ENCODE measurements around the gene SELENOO.

The SELENOO gene

DNA sequence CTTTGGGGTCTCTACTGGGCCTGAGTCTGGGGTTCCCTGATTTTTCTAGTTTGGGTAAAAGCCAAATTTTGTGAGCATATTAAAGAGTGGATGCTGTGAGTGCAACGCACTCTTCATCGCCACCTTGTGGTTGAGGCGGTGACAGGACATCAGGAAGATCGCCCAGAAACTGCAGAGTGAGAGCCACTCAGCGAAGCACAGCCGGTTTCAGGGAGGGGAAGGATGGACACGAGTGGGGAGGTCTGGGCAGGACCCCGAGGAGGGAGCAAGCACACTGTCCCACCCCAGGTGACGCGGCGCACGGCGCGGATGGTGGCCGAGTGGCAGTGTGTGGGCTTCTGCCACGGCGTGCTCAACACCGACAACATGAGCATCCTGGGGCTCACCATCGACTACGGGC lies 9.1 kb downstream of the SELENOO start:
- H3K27me3 ChIP-seq (ENCODE audit: insufficient read depth, poor library complexity, severe bottlenecking) = no peaks in the 10 kb centered on the region
- no peak overlapping the region for H3K4me3 ChIP-seq (ENCODE audit: severe bottlenecking)
- H3K4me1 ChIP-seq (ENCODE audit: insufficient read depth, poor library complexity, severe bottlenecking) = no peaks in the 10 kb centered on the region
- peak; percentile 50; the same call in 1 of the 3 replicates for ATAC-seq (ENCODE audit: low read depth)
- no peak for DNase-seq (ENCODE audit: low spot score)
- H3K27ac ChIP-seq (ENCODE audit: poor library complexity, severe bottlenecking) = no peak overlapping the region
- TF ChIP-seq, protein P1, sequence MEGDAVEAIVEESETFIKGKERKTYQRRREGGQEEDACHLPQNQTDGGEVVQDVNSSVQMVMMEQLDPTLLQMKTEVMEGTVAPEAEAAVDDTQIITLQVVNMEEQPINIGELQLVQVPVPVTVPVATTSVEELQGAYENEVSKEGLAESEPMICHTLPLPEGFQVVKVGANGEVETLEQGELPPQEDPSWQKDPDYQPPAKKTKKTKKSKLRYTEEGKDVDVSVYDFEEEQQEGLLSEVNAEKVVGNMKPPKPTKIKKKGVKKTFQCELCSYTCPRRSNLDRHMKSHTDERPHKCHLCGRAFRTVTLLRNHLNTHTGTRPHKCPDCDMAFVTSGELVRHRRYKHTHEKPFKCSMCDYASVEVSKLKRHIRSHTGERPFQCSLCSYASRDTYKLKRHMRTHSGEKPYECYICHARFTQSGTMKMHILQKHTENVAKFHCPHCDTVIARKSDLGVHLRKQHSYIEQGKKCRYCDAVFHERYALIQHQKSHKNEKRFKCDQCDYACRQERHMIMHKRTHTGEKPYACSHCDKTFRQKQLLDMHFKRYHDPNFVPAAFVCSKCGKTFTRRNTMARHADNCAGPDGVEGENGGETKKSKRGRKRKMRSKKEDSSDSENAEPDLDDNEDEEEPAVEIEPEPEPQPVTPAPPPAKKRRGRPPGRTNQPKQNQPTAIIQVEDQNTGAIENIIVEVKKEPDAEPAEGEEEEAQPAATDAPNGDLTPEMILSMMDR (IDR thresholded peaks at IDR 0.05; ENCODE audit: poor library complexity, severe bottlenecking) = peak; percentile 86
- H3K36me3 ChIP-seq (ENCODE audit: low read depth) = peaks cover 74% of the 10 kb centered on the region
- no peaks in the 10 kb centered on the region for H3K9me3 ChIP-seq (ENCODE audit: severe bottlenecking)

DNA sequence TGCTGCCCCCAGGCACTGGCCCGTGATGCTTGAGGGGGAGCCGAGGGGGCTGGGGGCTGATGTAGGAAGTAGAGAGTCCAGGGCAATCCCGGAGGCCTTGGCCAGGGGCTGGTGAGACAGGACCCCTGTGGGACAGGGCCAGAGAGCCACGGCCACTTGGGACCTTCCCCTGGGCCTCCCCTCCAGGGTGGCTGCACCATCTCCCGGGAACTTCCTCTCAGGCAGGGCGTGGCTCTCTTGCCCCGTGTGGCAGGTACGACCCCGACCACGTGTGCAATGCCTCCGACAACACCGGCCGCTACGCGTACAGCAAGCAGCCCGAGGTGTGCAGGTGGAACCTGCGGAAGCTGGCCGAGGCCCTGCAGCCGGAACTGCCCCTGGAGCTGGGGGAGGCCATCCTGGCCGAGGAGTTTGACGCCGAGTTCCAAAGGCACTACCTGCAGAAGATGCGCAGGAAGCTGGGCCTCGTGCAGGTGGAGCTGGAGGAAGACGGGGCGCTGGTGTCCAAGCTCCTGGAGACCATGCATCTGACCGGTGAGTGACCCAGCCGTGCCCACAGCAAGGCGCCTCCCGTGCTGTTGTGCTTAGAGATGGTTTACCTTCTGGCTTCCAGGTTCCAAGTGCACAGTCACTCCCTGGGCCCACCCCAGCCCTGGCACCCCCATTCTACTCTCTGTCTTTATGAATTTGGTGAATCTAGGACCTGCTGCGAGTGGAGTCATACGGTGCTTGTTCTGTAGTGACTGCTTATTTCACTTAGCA lies 9.7 kb downstream of the SELENOO start:
- H3K4me3 ChIP-seq (ENCODE audit: severe bottlenecking) = no peak overlapping the region
- TF ChIP-seq, protein P1 (IDR thresholded peaks at IDR 0.05; ENCODE audit: poor library complexity, severe bottlenecking) = no peak
- no peaks in the 10 kb centered on the region for H3K4me1 ChIP-seq (ENCODE audit: insufficient read depth, poor library complexity, severe bottlenecking)
- H3K27me3 ChIP-seq (ENCODE audit: insufficient read depth, poor library complexity, severe bottlenecking) = no peaks in the 10 kb centered on the region
- H3K36me3 ChIP-seq (ENCODE audit: low read depth) = peaks cover 77% of the 10 kb centered on the region
- no peak for ATAC-seq (ENCODE audit: low read depth)
- DNase-seq (ENCODE audit: low spot score) = no peak
- no peak overlapping the region for H3K27ac ChIP-seq (ENCODE audit: poor library complexity, severe bottlenecking)
- no peaks in the 10 kb centered on the region for H3K9me3 ChIP-seq (ENCODE audit: severe bottlenecking)

DNA sequence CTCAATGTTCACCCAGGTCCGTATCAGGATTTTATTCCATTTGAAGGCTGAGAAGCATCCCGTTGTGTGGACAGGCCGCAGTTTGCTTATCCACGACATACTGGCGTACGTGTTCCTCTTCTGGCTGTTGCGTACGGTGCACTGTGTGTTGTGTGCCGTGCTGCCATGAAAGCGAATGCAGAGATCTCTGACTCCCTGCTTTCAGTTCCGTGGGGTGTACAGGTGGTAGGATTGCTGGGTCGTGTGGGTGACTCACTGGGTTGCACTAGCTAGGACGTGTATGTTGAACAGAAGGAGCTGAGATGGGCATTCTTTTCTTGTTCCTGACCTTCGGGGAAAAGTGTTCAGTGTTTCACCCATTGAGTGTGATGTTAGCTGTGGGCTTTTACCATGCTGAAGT lies 10.3 kb downstream of the SELENOO start:
- ATAC-seq (ENCODE audit: low read depth) = no peak
- Histone ChIP-seq H3K27ac (ENCODE audit: poor library complexity, severe bottlenecking) (no peak overlapping the region), H3K27me3 (ENCODE audit: insufficient read depth, poor library complexity, severe bottlenecking) (no peaks in the 10 kb centered on the region), H3K36me3 (ENCODE audit: low read depth) (peaks cover 82% of the 10 kb centered on the region), H3K4me3 (ENCODE audit: severe bottlenecking) (no peak overlapping the region), H3K4me1 (ENCODE audit: insufficient read depth, poor library complexity, severe bottlenecking) (no peaks in the 10 kb centered on the region), H3K9me3 (ENCODE audit: severe bottlenecking) (no peaks in the 10 kb centered on the region)
- DNase-seq (ENCODE audit: low spot score) = no peak
- TF ChIP-seq, protein P1 (IDR thresholded peaks at IDR 0.05; ENCODE audit: poor library complexity, severe bottlenecking) = no peak

DNA sequence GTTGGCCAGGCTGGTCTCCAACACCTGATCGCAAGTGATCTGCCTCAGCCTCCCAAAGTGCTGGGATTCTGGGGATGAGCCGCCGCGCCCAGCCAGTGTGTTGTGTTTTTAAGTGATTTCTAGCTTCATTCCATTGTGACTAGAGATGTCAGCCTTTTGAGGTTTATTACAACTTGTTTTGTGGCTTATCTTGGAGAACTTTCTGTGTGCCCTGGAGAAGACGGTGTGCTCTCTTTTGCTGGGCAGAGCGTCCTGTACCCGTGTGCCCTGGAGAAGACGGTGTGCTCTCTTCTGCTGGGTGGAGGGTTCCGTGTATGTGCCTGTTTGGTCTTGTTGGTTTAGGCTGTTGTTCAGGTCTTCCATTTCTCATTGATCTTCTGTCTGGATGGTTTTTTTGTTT lies 12.5 kb downstream of the SELENOO start:
- no peak for ATAC-seq (ENCODE audit: low read depth)
- Histone ChIP-seq H3K4me3 (ENCODE audit: severe bottlenecking) (no peak overlapping the region), H3K4me1 (ENCODE audit: insufficient read depth, poor library complexity, severe bottlenecking) (no peaks in the 10 kb centered on the region), H3K36me3 (ENCODE audit: low read depth) (peaks cover 83% of the 10 kb centered on the region), H3K9me3 (ENCODE audit: severe bottlenecking) (no peaks in the 10 kb centered on the region), H3K27ac (ENCODE audit: poor library complexity, severe bottlenecking) (no peak overlapping the region), H3K27me3 (ENCODE audit: insufficient read depth, poor library complexity, severe bottlenecking) (no peaks in the 10 kb centered on the region)
- no peak for DNase-seq (ENCODE audit: low spot score)
- TF ChIP-seq, protein P1 (IDR thresholded peaks at IDR 0.05; ENCODE audit: poor library complexity, severe bottlenecking) = no peak
